ENCODE measurements around the gene C6orf163. TPM values are rescaled to one million over a fixed set of nuclear protein-coding genes. Genes with fewer than 3 reads are reported as not detected.

Gene C6orf163
- total RNA-seq, 4 donors from 2014 or later = 2.2 to 4.5 (median 3.3) TPM

- Histone ChIP-seq H3K4me3 (no peak overlapping the region), H3K4me1 (no peaks in the 10 kb centered on the region), H3K27me3 (no peaks in the 10 kb centered on the region), H3K27ac (no peak overlapping the region), H3K36me3 (peaks cover 0 to 6% (median 4%) of the 10 kb centered on the region in 3 donors), H3K9me3 (no peaks in the 10 kb centered on the region)
- TF ChIP-seq POLR2A (IDR thresholded peaks at IDR 0.05) (no peak), EP300 (IDR thresholded peaks at IDR 0.05) (no peak), CTCF (IDR thresholded peaks at IDR 0.05) (no peak)
- DNase-seq (ENCODE audit: low spot score in 2 of 2) = no peak
- WGBS, 2 donors = 100% methylated on average over 1 of the region's 1 CpG
These were observed 2.7 kb upstream of the C6orf163 start for GRCh38 chr6:87341899-87342298.

- no peak for DNase-seq (ENCODE audit: low spot score in 2 of 2)
- no peak overlapping the region for H3K4me3 ChIP-seq
- TF ChIP-seq POLR2A (IDR thresholded peaks at IDR 0.05) = no peak
- TF ChIP-seq EP300 (IDR thresholded peaks at IDR 0.05) = no peak
- no peak for TF ChIP-seq CTCF (IDR thresholded peaks at IDR 0.05)
- no peaks in the 10 kb centered on the region for H3K4me1 ChIP-seq
- H3K9me3 ChIP-seq = no peaks in the 10 kb centered on the region
- H3K27me3 ChIP-seq = no peaks in the 10 kb centered on the region
- no peak overlapping the region for H3K27ac ChIP-seq
- peaks cover 0 to 6% (median 4%) of the 10 kb centered on the region in 3 donors for H3K36me3 ChIP-seq
These were observed 1.8 kb upstream of the C6orf163 start for GRCh38 chr6:87342829-87343228.

- WGBS, 2 donors = 91% methylated on average over 3 of the region's 3 CpGs
- H3K4me3 ChIP-seq = no peak overlapping the region
These were observed 2.1 kb downstream of the C6orf163 start for GRCh38 chr6:87346700-87347099.

GRCh38 chr6:87349896-87350295, 5.3 kb downstream of the C6orf163 start:
- Histone ChIP-seq H3K9me3 (no peaks in the 10 kb centered on the region), H3K27me3 (no peaks in the 10 kb centered on the region), H3K36me3 (peaks cover 0 to 4% (median 0%) of the 10 kb centered on the region in 3 donors), H3K4me1 (no peaks in the 10 kb centered on the region), H3K27ac (no peak overlapping the region), H3K4me3 (no peak overlapping the region)
- 96 to 97% methylated on average over 2 of the region's 2 CpGs for WGBS, 2 donors
- TF ChIP-seq POLR2A (IDR thresholded peaks at IDR 0.05) (no peak), EP300 (IDR thresholded peaks at IDR 0.05) (no peak), CTCF (IDR thresholded peaks at IDR 0.05) (no peak)
- no peak for DNase-seq (ENCODE audit: low spot score in 2 of 2)

More at GRCh38 chr6:87346700-87347099, 2.1 kb downstream of the C6orf163 start:
- no peaks in the 10 kb centered on the region for H3K27me3 ChIP-seq
- DNase-seq (ENCODE audit: low spot score in 2 of 2) = no peak
- H3K36me3 ChIP-seq = peaks cover 0 to 6% (median 4%) of the 10 kb centered on the region in 3 donors
- H3K27ac ChIP-seq = no peak overlapping the region
- no peak for TF ChIP-seq POLR2A (IDR thresholded peaks at IDR 0.05)
- no peak for TF ChIP-seq CTCF (IDR thresholded peaks at IDR 0.05)
- TF ChIP-seq EP300 (IDR thresholded peaks at IDR 0.05) = no peak
- no peaks in the 10 kb centered on the region for H3K9me3 ChIP-seq
- H3K4me1 ChIP-seq = no peaks in the 10 kb centered on the region

- no peak for DNase-seq (ENCODE audit: low spot score in 2 of 2)
- Histone ChIP-seq H3K4me3 (no peak overlapping the region), H3K9me3 (no peaks in the 10 kb centered on the region), H3K27me3 (no peaks in the 10 kb centered on the region), H3K4me1 (no peaks in the 10 kb centered on the region), H3K36me3 (no peaks in the 10 kb centered on the region), H3K27ac (no peak overlapping the region)
- TF ChIP-seq CTCF (IDR thresholded peaks at IDR 0.05) = no peak
- no peak for TF ChIP-seq POLR2A (IDR thresholded peaks at IDR 0.05)
- no peak for TF ChIP-seq EP300 (IDR thresholded peaks at IDR 0.05)
These were observed 5.9 kb downstream of the C6orf163 start for GRCh38 chr6:87350516-87350915.

Measured in tibial nerve (tissue), 4 donors.